ENCODE results near the gene OSBPL10.
"Not testable (repeated sequence)": the region's sequence is repeated elsewhere in the genome, so short reads cannot be mapped to it uniquely, and the experiment has no call there.

DNA sequence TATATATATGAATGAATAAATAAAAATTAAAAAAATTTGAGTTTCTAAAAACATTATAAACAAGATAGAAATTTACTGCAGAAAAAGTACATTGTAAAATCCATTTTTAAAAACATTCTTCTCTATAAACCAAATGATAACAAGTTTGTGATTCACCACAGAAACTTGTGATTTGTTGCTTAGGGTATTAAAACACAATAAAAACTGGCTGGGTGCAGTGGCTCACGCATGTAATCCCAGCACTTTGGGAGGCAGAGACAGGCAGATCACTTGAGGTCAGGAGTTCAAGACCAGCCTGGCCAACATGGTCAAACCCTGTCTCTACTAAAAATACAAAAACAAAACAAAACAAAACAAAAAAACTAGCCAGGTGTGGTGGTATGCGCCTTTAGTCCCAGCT is 197.2 kb downstream of the OSBPL10 start:
- TF ChIP-seq, protein P1, sequence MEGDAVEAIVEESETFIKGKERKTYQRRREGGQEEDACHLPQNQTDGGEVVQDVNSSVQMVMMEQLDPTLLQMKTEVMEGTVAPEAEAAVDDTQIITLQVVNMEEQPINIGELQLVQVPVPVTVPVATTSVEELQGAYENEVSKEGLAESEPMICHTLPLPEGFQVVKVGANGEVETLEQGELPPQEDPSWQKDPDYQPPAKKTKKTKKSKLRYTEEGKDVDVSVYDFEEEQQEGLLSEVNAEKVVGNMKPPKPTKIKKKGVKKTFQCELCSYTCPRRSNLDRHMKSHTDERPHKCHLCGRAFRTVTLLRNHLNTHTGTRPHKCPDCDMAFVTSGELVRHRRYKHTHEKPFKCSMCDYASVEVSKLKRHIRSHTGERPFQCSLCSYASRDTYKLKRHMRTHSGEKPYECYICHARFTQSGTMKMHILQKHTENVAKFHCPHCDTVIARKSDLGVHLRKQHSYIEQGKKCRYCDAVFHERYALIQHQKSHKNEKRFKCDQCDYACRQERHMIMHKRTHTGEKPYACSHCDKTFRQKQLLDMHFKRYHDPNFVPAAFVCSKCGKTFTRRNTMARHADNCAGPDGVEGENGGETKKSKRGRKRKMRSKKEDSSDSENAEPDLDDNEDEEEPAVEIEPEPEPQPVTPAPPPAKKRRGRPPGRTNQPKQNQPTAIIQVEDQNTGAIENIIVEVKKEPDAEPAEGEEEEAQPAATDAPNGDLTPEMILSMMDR (IDR thresholded peaks at IDR 0.05): not testable (repeated sequence)
- TF ChIP-seq POLR2A (IDR thresholded peaks at IDR 0.05): not testable (repeated sequence)

Data from prostate gland (tissue), 2 donors.